H1 (cell line): Measurements from ENCODE around the gene ERC1. TPM values are rescaled to one million over a fixed set of nuclear protein-coding genes. Genes with fewer than 3 reads are reported as not detected.

Experiments used
- CTCF ChIA-PET: fragments of 300-600 bp; sonication (Branson Sonifier 250); formaldehyde crosslinking; loops from one replicate; lab custom pipeline; 2021; ENCODE audit not compliant: partially characterized antibody; lab: Charles Lee
- POLR2A ChIA-PET: fragments of 300-600 bp; sonication (Branson Sonifier 250); formaldehyde crosslinking; loops from one replicate; lab custom pipeline; 2021; ENCODE audit warnings: inconsistent platforms; ENCODE audit not compliant: partially characterized antibody; lab: Charles Lee
- DNase-seq, 2 experiments: peaks; one replicate each; pipeline versions ENCODE4 v3.0.0 to v3.0.0-alpha.2; 2010 to 2022; ENCODE audit warnings: low spot score in 2 of 2, low read depth in 1 of 2, mixed read lengths in 1 of 2
- FAIRE-seq: peaks from 2 replicates; lab custom pipeline; 2011; peaks lifted over from hg19 to GRCh38; lab: Jason Lieb, UNC
- H2AFZ ChIP-seq: 2 replicates; pipeline ENCODE4 v1.8.1; 2012; ENCODE audit warnings: low read length, inconsistent platforms
- H2AK5ac ChIP-seq: 2 replicates; pipeline ENCODE4 v1.6.1; 2013; ENCODE audit warnings: low read depth, low read length
- H2BK120ac ChIP-seq: replicated peaks from 2 replicates; pipeline ENCODE3; 2013; ENCODE audit warnings: low read depth, low read length, inconsistent platforms
- H2BK12ac ChIP-seq: 2 replicates; pipeline ENCODE4 v1.6.1; 2013; ENCODE audit warnings: low read depth, low read length
- H2BK15ac ChIP-seq: 2 replicates; pipeline ENCODE4 v1.6.1; 2013; ENCODE audit warnings: low read length
- H2BK20ac ChIP-seq: 2 replicates; pipeline ENCODE4 v1.6.1; 2013; ENCODE audit warnings: low read length
- H2BK5ac ChIP-seq: 2 replicates; pipeline ENCODE4 v1.6.1; 2013; ENCODE audit warnings: low read depth, low read length
- H3K14ac ChIP-seq: 2 replicates; pipeline ENCODE4 v1.6.1; 2013; ENCODE audit warnings: inconsistent platforms; ENCODE audit not compliant: insufficient read length
- H3K18ac ChIP-seq: 2 replicates; pipeline ENCODE4 v1.6.1; 2013; ENCODE audit warnings: low read length; ENCODE audit errors: extremely low read depth
- H3K23ac ChIP-seq: 2 replicates; pipeline ENCODE4 v1.6.1; 2013; ENCODE audit warnings: inconsistent platforms; ENCODE audit not compliant: insufficient read length
- H3K23me2 ChIP-seq: 2 replicates; pipeline ENCODE4 v1.6.1; 2013; ENCODE audit warnings: low read depth, low read length
- H3K27ac ChIP-seq: 2 replicates; pipeline ENCODE4 v1.6.1; 2011; ENCODE audit warnings: low read depth, low read length, inconsistent platforms
- H3K27me3 ChIP-seq, 4 experiments: replicated peaks in 1 of 4; 1 replicate in 1 of 4; 2 replicates in 3 of 4; pipeline versions ENCODE4 v1.6.1 to v1.8.1; 2011 to 2013; ENCODE audit warnings: low read length in 3 of 4, mild to moderate bottlenecking in 3 of 4, inconsistent platforms in 2 of 4, mixed read lengths in 2 of 4, moderate library complexity in 1 of 4; ENCODE audit not compliant: control insufficient read depth in 3 of 4, insufficient read depth in 3 of 4; ENCODE audit errors: extremely low read depth in 1 of 4
- H3K36me3 ChIP-seq, 4 experiments: 2 replicates each; pipeline versions ENCODE4 v1.6.1 to v1.8.1; 2011 to 2013; ENCODE audit warnings: mild to moderate bottlenecking in 4 of 4, low read length in 3 of 4, moderate library complexity in 2 of 4, control low read depth in 1 of 4, inconsistent platforms in 1 of 4; ENCODE audit not compliant: insufficient read depth in 4 of 4, control insufficient read depth in 2 of 4
- H3K4ac ChIP-seq: replicated peaks from 2 replicates; pipeline ENCODE3; 2013; ENCODE audit warnings: low read length, low read depth, mixed read lengths, inconsistent platforms; ENCODE audit not compliant: insufficient read length
- H3K4me1 ChIP-seq, 4 experiments: replicated peaks in 1 of 4; 1 replicate in 1 of 4; 2 replicates in 3 of 4; pipeline versions ENCODE4 v1.6.1 to v1.8.1; 2011 to 2013; ENCODE audit warnings: low read length in 3 of 4, inconsistent platforms in 2 of 4, mixed read lengths in 1 of 4; ENCODE audit not compliant: insufficient read depth in 4 of 4, control insufficient read depth in 3 of 4
- H3K4me2 ChIP-seq, 2 experiments: 2 replicates each; pipeline versions ENCODE4 v1.6.1 to v1.8.1; 2011 to 2013; ENCODE audit warnings: low read depth in 2 of 2, low read length in 2 of 2, control low read depth in 1 of 2, inconsistent platforms in 1 of 2, mild to moderate bottlenecking in 1 of 2; ENCODE audit not compliant: insufficient read depth in 1 of 2
- H3K4me3 ChIP-seq, 4 experiments: fragments of 200-600, 300-600 bp in 1 of 4; sonication (generic), shearing (Covaris generic), sonication (Bioruptor Twin) in 1 of 4; 2 replicates each; pipeline versions ENCODE4 v1.5.1 to v1.8.1; 2011 to 2016; ENCODE audit warnings: low read length in 4 of 4, low read depth in 3 of 4, control low read depth in 2 of 4, inconsistent platforms in 2 of 4, mild to moderate bottlenecking in 2 of 4, mixed read lengths in 1 of 4, moderate library complexity in 1 of 4; ENCODE audit not compliant: insufficient read depth in 2 of 4; ENCODE audit errors: extremely low read depth in 1 of 4
- H3K56ac ChIP-seq: replicated peaks from 2 replicates; pipeline ENCODE3; 2013; ENCODE audit warnings: low read depth, mild to moderate bottlenecking, mixed read lengths, low read length, inconsistent platforms; ENCODE audit not compliant: insufficient read length
- H3K79me1 ChIP-seq: 2 replicates; pipeline ENCODE4 v1.6.1; 2013; ENCODE audit warnings: low read depth, low read length, control low read depth
- H3K79me2 ChIP-seq, 2 experiments: 2 replicates each; pipeline versions ENCODE4 v1.6.1 to v1.8.1; 2012 to 2013; ENCODE audit warnings: low read length in 2 of 2, mild to moderate bottlenecking in 2 of 2, inconsistent platforms in 1 of 2; ENCODE audit not compliant: insufficient read depth in 2 of 2, control insufficient read depth in 1 of 2
- H3K9ac ChIP-seq, 4 experiments: replicated peaks in 1 of 4; 1 replicate in 1 of 4; 2 replicates in 3 of 4; pipeline versions ENCODE4 v1.6.1 to v1.8.1; 2011 to 2013; ENCODE audit warnings: low read depth in 3 of 4, low read length in 3 of 4, control low read depth in 2 of 4, mild to moderate bottlenecking in 2 of 4, moderate library complexity in 2 of 4, inconsistent platforms in 1 of 4; ENCODE audit errors: extremely low read depth in 1 of 4
- H3K9me3 ChIP-seq, 2 experiments: 2 replicates each; pipeline versions ENCODE4 v1.6.1 to v1.8.1; 2012 to 2013; ENCODE audit warnings: mild to moderate bottlenecking in 2 of 2, moderate library complexity in 2 of 2, control low read depth in 1 of 2, inconsistent platforms in 1 of 2, low read depth in 1 of 2, low read length in 1 of 2, mixed read lengths in 1 of 2; ENCODE audit not compliant: insufficient read depth in 2 of 2
- H4K20me1 ChIP-seq, 2 experiments: replicated peaks in 1 of 2; 2 replicates each; pipeline versions ENCODE3 to v1.8.1; 2011 to 2013; ENCODE audit warnings: inconsistent platforms in 2 of 2, low read length in 2 of 2, mild to moderate bottlenecking in 1 of 2; ENCODE audit not compliant: insufficient read depth in 2 of 2, control insufficient read depth in 1 of 2
- H4K5ac ChIP-seq: 2 replicates; pipeline ENCODE4 v1.6.1; 2013; ENCODE audit warnings: low read length, low read depth, mixed read lengths, inconsistent platforms; ENCODE audit not compliant: insufficient read length
- H4K8ac ChIP-seq: 2 replicates; pipeline ENCODE4 v1.8.0; 2013; ENCODE audit warnings: mild to moderate bottlenecking, moderate library complexity, low read length, inconsistent platforms; ENCODE audit not compliant: insufficient read depth; ENCODE audit errors: extremely low read depth
- H4K91ac ChIP-seq: replicated peaks from 2 replicates; pipeline ENCODE3; 2013; ENCODE audit warnings: low read length, mixed read lengths, inconsistent platforms; ENCODE audit not compliant: insufficient read length
- ASH2L ChIP-seq: fragments of 200-600, 300-600 bp; sonication (generic); IDR thresholded peaks from one replicate; pipeline ENCODE4 v1.7.1; 2017; ENCODE audit warnings: low read length
- ATF3 ChIP-seq: IDR thresholded peaks from 2 replicates; pipeline ENCODE4 v1.6.1; 2011; ENCODE audit warnings: low read depth, mild to moderate bottlenecking, low read length; ENCODE audit not compliant: insufficient read depth
- CTCF ChIP-seq, 3 experiments: IDR thresholded peaks; 1 replicate in 2 of 3; 2 replicates in 1 of 3; pipeline versions ENCODE4 v1.5.1 to v1.6.1; 2011; ENCODE audit warnings: low read length in 3 of 3, mild to moderate bottlenecking in 3 of 3, inconsistent platforms in 2 of 3, low read depth in 1 of 3, moderate library complexity in 1 of 3; ENCODE audit not compliant: insufficient read depth in 1 of 3; ENCODE audit errors: control extremely low read depth in 1 of 3
- EGR1 ChIP-seq: IDR thresholded peaks from 2 replicates; pipeline ENCODE4 v1.6.1; 2011; ENCODE audit warnings: low read depth, low read length, borderline replicate concordance
- GTF2F1 ChIP-seq: IDR thresholded peaks from 2 replicates; pipeline ENCODE4 v1.6.1; 2012; ENCODE audit warnings: low read depth, low read length, improper control_type of control experiment, borderline replicate concordance
- NRF1 ChIP-seq: IDR thresholded peaks from 2 replicates; pipeline ENCODE4 v1.6.1; 2011; ENCODE audit warnings: mild to moderate bottlenecking, low read depth, low read length, improper control_type of control experiment
- RBBP5 ChIP-seq: IDR thresholded peaks from 2 replicates; pipeline ENCODE4 v1.7.1; 2012; ENCODE audit warnings: low read depth, mild to moderate bottlenecking, inconsistent platforms, low read length, moderate library complexity, borderline replicate concordance
- SIN3A ChIP-seq, 2 experiments: IDR thresholded peaks in 1 of 2; conservative IDR thresholded peaks in 1 of 2; 2 replicates each; pipeline ENCODE4 v1.6.1; 2011 to 2012; ENCODE audit warnings: low read length in 2 of 2, improper control_type of control experiment in 1 of 2, low read depth in 1 of 2, mild to moderate bottlenecking in 1 of 2
- SP4 ChIP-seq: IDR thresholded peaks from 2 replicates; pipeline ENCODE4 v1.6.1; 2012; ENCODE audit warnings: low read length, inconsistent platforms
- TCF12 ChIP-seq: IDR thresholded peaks from 2 replicates; pipeline ENCODE4 v1.6.1; 2011; ENCODE audit warnings: low read depth, mild to moderate bottlenecking, low read length
- WGBS, 2 experiments: shearing (Covaris generic) in 1 of 2; methylation state at CpG; one replicate each; pipeline versions ENCODE4 v1.1.6 to v1.1.7; 2013 to 2015; ENCODE audit warnings: low lambda C conversion rate in 2 of 2, mixed read lengths in 2 of 2, inconsistent platforms in 1 of 2, low coverage in 1 of 2, missing lambda C conversion rate in 1 of 2; ENCODE audit not compliant: insufficient replicate concordance in 2 of 2, insufficient coverage in 1 of 2, insufficient read length in 1 of 2; ENCODE audit errors: extremely low coverage in 1 of 2, missing lambda C conversion rate in 1 of 2; 5-methylcytosine and 5-hydroxymethylcytosine counted together
- polyA plus RNA-seq, 7 experiments: library from polyadenylated mRNA; depleted of rRNA in 3 of 7; stranded (reverse) in 5 of 7; unstranded in 2 of 7; fragments of >200 nt in 5 of 7; fragments of 200-250 nt in 2 of 7; gene quantifications; 1 replicate in 5 of 7; 2 replicates in 1 of 7; 4 replicates in 1 of 7; pipeline versions ENCODE4 v1.2.1 to v1.2.3, GENCODE V29; 2011 to 2013; ENCODE audit warnings: missing spikeins in 2 of 7, mixed read lengths in 2 of 7
- total RNA-seq: library from RNA; stranded (reverse); fragmentation: NEBNext Ultra II Directional; extraction: Animal tissue kit (Norgen Biotek cat#: 25700); gene quantifications from 2 replicates; pipeline ENCODE4 v1.2.1, GENCODE V29; 2021

Gene ERC1
- total and polyA plus RNA-seq, 2 of the 8 experiments (the other 6 are each of a cell fraction or from before 2014, with no cell fraction given), result 7.8 to 45.7 TPM

DNA sequence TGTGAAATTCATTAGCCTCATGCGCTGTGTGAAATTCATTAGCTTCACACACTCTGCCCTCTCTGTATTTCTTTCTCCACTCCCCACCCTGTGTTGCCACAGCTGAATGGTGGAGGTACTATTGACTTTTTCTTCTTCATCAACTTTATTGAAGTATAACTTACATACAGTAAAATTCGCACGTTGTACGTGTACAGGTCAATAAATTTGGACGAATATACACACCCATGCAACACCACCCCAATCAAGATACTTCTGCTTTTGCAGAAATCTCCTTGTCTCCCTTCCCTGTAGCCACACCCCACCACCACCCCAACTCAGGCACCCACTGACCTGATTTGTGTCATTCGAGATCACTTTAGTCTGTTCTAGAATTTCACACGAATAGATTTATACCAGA is 551.6 kb downstream of the ERC1 start:
- Histone ChIP-seq H3K23ac (no peak overlapping the region), H2AK5ac (no peak overlapping the region), H2BK12ac (no peak overlapping the region), H3K4me2 (no peak overlapping the region), H3K56ac (no peak overlapping the region), H4K20me1 (peaks cover 0 to 4% of the 10 kb centered on the region in 2 experiments), H3K4me1 (no peaks in the 10 kb centered on the region; a peak in 1 of 7 replicates), H3K4me3 (no peak overlapping the region), H3K4ac (no peak overlapping the region), H2BK120ac (no peak overlapping the region), H3K27ac (no peak overlapping the region), H4K8ac (no peak overlapping the region), H3K36me3 (no peaks in the 10 kb centered on the region), H3K9ac (no peak overlapping the region), H3K27me3 (peaks cover 0 to 2% (median under 1%) of the 10 kb centered on the region in 4 experiments; a peak in 2 of 7 replicates), H4K5ac (no peak overlapping the region), H3K18ac (no peak overlapping the region), H2AFZ (no peak overlapping the region), H3K79me1 (no peaks in the 10 kb centered on the region), H3K23me2 (no peaks in the 10 kb centered on the region), H2BK15ac (no peak overlapping the region), H3K9me3 (peaks cover 0 to 2% of the 10 kb centered on the region in 2 experiments; a peak in 1 of 4 replicates), H3K79me2 (no peaks in the 10 kb centered on the region), H4K91ac (no peak overlapping the region), H2BK20ac (no peak overlapping the region), H2BK5ac (no peak overlapping the region), H3K14ac (no peak overlapping the region)
- ChIA-PET CTCF (interaction anchor here (1.1 to 1.3 kb wide), 3 partner anchors 11 to 27 kb away, joined by 3 to 4 read pairs (median 3); no protein-coding TSS in a partner anchor), POLR2A (no interaction called here)
- DNase-seq (no peak), FAIRE-seq (no peak)
- WGBS, 2 experiments, result 90% methylated on average over 7 of the region's 7 CpGs; no CpG with 5 or more reads in 1 of the 2 experiments
- TF ChIP-seq TCF12 (no peak), ATF3 (no peak), GTF2F1 (no peak), CTCF (IDR thresholded peaks at IDR 0.05; ENCODE audit: control extremely low read depth in 1 of 3, insufficient read depth in 1 of 3, low read depth in 1 of 3, low read length in 3 of 3) (no peak), NRF1 (no peak), ASH2L (no peak), SP4 (no peak), RBBP5 (no peak), EGR1 (no peak), SIN3A (conservative IDR thresholded peaks at IDR 0.05 in 1 of 2, IDR thresholded peaks at IDR 0.05 in 1 of 2; ENCODE audit: low read depth in 1 of 2, low read length in 2 of 2) (no peak)
